Stimulated activated CD4-positive, alpha-beta T cell treated with anti-CD3 and anti-CD28 coated beads, Interleukin-15, amount 100 ng/mL, for 48 hours (primary cell): Measurements from ENCODE around the gene ADAMTS2.

Source experiments
- DNase-seq, 2 donors: peaks; one replicate each; pipeline ENCODE4 v3.0.0-alpha.2; 2020; ENCODE audit warnings: low read depth in 2 of 2

The ADAMTS2 gene

GRCh38 chr5:179124853-179125788 lies 220.1 kb downstream of the ADAMTS2 start:
- DNase-seq: no peak

- DNase-seq: no peak
Observed at GRCh38 chr5:179124273-179124852, 220.9 kb downstream of the ADAMTS2 start.

DNA sequence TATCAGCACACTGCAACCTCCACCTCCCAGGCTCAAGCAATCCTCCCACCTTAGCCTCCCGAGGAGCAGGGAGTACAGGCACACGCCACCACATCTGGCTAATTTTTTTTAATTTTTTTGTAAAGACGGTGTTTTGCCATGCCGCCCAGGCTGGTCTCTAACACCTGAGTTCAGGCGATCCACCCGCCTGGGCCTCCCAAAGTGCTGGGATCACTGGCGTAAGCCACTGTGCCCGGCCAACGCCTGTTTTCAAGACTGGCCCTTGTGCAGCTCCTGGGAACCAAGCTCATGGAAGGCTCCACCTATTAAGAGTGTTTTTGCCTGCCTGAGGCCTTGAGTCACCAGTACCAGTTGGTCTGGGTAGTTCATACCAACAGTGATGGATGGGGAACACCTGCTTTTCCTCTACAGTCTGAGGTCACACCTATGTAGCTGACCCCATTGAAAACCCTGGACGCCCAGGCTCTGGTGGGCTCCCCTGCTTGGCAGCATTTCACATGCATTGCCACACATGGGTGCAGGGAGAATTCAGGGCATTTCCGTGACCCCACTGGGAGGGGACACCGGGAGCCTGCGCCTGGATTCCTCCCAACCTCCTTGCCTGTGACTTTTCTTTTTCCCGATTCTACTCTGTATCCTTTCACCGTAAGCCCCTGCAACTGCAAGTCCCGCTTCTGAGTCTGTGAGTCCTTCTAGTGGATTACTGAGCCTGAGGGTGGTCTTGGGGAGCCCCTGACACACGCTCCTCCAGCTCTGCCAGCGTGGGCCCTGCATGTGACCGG lies 221.6 kb downstream of the ADAMTS2 start:
- no peak for DNase-seq

DNA sequence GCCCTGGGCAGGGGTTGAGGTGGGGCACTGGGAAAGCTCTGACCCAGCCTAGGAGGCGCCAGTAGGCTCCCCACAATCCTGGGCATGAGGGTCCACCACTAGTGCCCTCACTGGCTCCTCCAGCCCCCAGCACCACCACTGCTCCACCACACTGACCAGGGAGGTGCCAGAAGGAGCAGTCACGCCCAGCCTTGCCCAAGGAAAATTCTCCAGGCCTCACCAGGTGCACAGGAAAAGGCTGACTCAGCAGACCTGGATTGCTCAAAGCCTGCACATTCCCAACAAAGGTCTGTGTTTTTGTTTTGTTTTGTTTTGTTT lies 222.2 kb downstream of the ADAMTS2 start:
- no peak for DNase-seq

- DNase-seq: no peak
Observed at GRCh38 chr5:179122411-179123108, 222.7 kb downstream of the ADAMTS2 start.

DNA sequence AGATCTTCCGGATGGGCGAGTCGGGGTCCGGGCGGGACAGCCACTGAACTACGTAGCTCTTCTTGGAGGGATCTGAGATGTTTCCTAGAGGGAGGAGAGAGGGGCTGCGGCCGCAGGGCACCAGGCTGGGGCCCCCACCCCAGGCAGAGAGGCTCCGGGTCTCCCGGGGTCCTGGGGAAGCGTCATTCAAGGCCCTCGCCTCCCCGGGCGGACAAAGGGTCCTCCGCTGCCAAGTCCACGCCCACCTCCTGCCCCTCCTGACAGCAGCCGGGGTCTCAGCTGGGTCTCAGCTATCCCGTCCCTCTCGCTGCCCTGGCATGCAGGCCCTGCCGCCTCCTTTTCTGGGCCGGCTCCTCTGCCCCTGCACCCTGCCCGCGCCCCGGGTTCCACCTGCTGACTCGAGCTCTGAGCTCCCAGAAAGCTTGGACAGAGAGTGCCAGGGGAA lies 223.6 kb downstream of the ADAMTS2 start:
- no peak for DNase-seq

- no peak for DNase-seq
Observed at GRCh38 chr5:179120951-179121666, 224.2 kb downstream of the ADAMTS2 start.

DNA sequence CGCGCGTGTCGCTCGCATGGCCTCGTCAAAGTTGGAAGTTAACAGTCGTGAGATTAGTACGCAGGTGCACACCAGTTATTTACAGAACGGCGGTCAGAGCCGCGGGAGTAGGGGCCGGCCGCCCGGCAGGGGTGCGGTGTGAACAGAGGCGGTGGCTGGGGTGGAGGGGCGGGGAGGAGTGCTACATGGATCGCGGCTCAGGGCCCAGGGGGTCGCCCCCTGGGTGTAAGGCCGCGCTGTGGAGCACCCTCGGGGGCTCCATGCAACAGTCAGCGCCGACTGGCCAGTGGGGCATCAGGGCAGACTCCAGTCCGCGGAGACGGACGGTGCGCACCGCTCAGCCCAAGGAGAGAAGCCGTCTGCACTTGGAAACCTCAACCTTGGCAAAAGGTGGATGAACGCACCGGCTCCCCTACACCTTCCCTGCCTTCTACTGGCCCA lies 224.8 kb downstream of the ADAMTS2 start:
- DNase-seq: no peak

- DNase-seq: no peak
Observed at GRCh38 chr5:179119415-179120170, 225.7 kb downstream of the ADAMTS2 start.

- no peak for DNase-seq
Observed at GRCh38 chr5:179118756-179119414, 226.4 kb downstream of the ADAMTS2 start.

DNA sequence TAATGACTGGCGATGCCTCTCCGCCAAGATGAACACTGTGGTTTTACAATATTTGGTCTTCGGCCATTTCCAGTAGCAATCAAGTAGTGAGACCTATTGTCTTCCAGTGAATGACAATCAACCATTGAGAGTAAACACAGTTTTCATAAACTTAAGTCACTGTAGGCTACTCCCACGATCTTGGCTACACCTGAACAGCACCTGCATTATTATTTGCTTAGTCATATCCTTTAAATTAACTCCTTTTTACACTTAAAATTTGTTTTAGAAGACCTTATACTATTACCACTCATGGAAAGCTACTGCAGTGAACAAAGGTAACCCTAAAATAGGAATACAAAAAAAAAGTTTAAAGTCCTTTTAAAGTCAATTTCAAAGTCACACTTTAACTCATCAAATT lies 226.9 kb downstream of the ADAMTS2 start:
- no peak for DNase-seq

- DNase-seq: no peak
Observed at GRCh38 chr5:179115845-179116524, 229.3 kb downstream of the ADAMTS2 start.

GRCh38 chr5:179115307-179115706 lies 230.0 kb downstream of the ADAMTS2 start:
- no peak for DNase-seq

DNA sequence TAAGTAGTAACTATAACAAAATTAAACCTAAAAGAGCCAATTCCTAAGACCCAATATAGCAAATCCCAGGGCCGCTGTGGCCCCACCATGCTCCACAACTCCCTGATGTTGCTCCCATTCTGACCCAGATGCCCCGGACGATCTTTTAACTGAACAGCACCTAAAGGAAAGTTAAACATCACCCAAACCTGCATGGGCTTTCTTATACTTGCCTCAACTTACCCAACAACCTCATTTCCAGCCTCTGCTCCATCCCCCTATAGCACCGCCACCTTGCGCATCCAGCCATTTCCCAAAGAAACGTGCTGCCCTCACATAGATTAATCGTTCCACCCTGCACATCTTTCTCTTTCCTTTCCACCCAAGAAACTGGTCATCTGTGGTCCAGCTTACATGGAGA lies 230.5 kb downstream of the ADAMTS2 start:
- no peak for DNase-seq

DNA sequence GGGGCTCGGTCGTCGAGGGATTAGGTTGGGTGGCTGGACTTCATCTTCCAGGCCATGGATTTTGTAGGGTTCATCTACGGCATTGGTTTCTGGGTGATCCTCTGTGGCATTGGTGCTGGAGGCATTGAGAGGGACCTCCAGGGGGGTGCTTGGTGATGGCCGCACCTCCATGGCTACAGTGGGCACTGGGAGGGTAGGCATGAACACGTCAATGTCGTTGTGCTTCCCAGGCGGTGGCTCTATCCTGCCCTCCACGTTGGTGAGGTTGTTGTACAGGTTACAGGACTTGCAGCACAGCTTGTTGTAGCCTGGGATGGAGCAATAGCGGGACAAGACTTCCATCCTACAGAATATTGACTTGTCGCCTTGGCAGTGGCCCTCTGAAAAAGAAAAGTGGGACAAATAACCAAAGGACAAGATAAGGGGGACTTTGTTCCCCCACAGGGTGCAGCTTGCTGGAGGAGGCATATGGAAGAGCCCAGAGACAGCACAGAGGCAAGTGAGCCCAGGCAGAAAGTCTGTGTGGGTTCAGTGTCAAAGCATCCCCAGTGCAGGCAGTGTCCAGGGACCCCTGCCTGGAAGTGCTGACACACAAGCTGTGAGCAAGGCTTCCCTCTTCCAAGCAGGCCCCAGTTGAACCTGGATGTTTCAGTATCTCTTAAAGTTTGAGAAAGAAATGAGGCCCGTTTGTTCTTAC lies 231.2 kb downstream of the ADAMTS2 start:
- no peak for DNase-seq

GRCh38 chr5:179113143-179113530 lies 232.1 kb downstream of the ADAMTS2 start:
- DNase-seq: no peak

DNA sequence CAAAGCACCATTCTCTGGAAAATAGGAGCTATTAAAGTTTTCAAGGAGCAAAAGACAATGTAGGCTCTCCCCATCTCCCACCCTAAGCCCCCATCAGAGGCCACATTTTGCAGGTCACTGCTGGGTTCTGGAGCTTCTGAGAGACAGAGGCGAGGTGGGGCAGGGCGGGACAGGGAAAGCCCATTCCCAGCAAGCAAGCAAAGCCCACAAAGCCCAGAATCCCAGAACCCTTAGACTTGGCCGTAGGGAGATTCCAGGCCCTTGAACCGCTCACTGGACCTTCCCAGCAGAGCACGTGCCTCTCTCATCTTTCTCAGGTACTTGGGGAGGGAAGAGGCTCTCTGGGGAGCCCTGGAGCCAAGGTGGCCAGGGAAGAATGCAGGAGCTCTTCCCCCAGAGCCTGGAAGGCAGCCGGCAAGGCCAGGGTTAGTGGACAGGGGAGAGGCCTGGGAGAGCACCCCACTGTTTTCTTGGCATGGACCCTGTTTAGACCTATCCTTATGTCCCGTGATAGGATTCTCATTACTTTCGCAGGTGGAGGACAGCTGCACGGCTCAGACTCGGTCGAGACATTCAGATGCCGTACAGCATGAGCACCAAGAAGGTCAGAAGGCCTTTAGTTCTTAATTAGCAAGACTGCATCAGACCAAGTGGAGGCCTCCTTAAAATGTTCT lies 232.7 kb downstream of the ADAMTS2 start:
- DNase-seq: no peak
